Measurements from ENCODE around the gene CENPM. TPM values are rescaled to one million over a fixed set of nuclear protein-coding genes. Genes with fewer than 3 reads are reported as not detected.

Gene CENPM
- total RNA-seq, 4 donors from 2014 or later: 14.2 to 71.0 (median 17.8) TPM

DNA sequence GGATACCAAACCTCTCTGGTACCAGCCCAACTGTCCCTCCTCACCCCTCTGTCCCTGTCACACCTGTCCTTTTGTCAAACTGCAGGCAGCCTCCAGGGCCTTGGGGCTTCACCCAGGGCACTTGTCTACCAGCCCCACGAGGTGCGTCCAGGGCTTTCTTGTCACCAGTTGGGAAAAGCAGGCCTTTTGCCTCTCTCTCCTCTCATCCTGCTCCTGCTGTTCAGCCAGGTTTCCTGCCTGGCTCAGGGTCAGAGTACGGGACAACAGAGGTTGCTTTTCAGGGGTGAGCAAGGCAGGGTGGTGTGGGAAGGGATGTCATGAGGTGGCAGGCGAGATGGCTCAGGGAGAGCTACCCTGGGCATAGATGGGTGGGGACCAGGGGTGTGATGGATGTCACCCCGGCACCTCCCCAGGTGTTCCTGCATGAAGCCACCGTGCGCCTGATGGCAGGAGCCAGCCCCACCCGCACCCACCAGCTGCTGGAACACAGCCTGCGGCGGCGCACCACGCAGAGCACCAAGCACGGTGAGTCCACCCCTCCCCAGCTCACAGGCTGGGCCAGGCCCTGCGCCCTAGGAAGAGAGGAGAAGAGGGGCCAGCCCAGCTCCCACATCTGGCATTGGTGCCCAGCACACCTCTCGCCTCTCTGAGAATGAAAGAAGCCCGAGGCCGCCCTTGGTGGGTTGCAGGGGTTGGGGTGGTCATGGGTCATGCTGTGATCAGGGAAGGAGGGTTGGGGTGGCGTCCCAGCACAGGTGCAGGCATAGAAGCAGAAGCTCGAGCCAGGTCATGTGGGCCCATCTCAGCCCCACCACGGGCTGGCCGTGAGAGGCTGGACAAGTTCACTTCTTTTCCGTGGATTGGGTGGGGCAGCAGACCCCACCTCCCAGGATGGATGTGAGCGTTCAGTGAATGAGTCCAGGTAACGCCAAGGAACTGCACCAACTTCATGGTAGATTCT, 42.2 kb downstream of the CENPM start:
- DNase-seq: no peak
- H3K27me3 ChIP-seq: peaks cover 0 to 3% of the 10 kb centered on the region in 2 donors
- TF ChIP-seq POLR2A (IDR thresholded peaks at IDR 0.05): no peak
- TF ChIP-seq CTCF (IDR thresholded peaks at IDR 0.05): no peak
- H3K27ac ChIP-seq: no peak overlapping the region
- no peak overlapping the region for H3K4me3 ChIP-seq
- peaks cover 0 to 17% (median 6%) of the 10 kb centered on the region in 4 donors for H3K4me1 ChIP-seq
- no peaks in the 10 kb centered on the region for H3K9me3 ChIP-seq
- H3K36me3 ChIP-seq: peaks cover 0 to 74% (median 0%) of the 10 kb centered on the region in 3 donors

DNA sequence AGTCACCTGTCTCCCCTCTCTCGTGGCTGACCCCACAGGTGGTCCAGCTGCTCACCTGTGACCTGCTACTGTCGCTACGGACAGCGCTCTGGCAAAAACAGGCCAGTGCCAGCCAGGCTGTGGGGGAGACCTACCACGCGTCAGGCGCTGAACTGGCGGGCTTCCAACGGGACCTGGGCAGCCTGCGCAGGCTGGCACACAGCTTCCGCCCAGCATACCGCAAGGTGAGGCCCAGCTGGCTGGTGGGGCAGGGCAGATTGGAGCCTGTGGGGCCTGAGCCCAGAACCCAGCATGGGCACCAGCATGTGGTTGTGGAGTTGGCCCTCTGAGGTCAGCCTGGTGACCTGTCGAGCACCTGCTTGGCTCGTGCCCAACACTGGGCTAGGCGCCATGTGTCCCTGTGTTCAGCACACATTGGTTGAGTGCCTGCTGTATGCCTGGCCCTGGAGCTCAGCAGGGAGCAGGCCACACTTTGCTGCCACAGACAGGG, 44.0 kb downstream of the CENPM start:
- H3K4me3 ChIP-seq: no peak overlapping the region
- peaks cover 0 to 91% (median 0%) of the 10 kb centered on the region in 3 donors for H3K36me3 ChIP-seq
- H3K27me3 ChIP-seq: no peaks in the 10 kb centered on the region
- TF ChIP-seq CTCF (IDR thresholded peaks at IDR 0.05) (no peak), POLR2A (IDR thresholded peaks at IDR 0.05) (no peak)
- no peak overlapping the region for H3K27ac ChIP-seq
- no peak for DNase-seq
- H3K4me1 ChIP-seq: peaks cover 0 to under 1% (median 0%) of the 10 kb centered on the region in 4 donors
- no peaks in the 10 kb centered on the region for H3K9me3 ChIP-seq

DNA sequence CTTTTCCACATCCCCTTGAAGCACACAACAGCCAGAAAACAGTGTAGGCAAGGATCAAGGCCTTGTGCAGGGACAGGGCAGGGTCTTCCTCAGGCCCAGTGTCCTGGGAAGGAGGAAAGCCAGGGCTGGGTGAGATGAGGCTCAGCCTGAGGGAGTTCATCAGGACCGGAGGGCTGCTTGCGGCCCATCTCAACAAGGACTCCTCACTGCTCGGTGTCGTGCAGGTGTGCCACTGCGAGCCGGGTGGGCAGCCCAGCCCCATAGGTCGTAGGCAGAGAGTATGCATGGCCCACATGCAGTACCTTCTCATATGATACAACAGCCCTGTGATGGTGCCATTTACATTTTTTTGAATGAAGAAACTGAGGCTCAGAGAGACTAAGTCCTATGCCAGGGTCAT, 44.9 kb downstream of the CENPM start:
- H3K4me3 ChIP-seq: no peak overlapping the region

DNA sequence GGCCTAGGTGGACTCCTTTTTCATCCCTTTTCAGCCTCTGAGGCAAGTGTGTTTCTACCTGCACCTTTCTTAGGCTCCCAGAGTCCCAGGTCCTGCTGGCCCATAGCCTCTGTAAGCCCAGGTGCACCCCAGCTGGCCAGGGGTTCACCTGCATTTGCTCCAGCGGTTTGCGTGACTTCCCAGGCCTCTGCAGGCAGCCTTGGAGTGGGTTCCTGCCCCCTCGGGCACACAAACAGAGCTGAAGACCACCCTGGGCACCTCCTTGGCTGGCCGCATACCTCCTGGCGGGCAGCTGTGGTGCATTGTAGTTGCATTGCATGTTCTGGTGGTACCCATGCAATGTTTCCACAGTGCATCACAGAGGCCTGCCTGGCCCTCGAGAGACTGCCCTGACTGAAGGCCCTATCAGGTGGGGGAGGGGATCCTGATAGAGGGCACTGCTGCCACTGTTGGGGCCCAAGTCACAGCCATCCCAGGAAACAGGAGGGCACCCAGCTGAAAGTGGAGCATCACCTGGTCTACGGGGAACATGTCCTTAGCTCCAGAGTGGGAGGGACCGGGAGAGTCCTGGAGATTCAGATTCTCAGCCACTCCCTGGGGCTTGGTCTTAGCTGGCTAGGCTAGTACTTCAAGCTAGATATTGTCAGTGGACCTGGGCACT, 46.2 kb downstream of the CENPM start:
- H3K4me1 ChIP-seq: no peaks in the 10 kb centered on the region
- no peak overlapping the region for H3K4me3 ChIP-seq
- H3K27ac ChIP-seq: no peak overlapping the region
- TF ChIP-seq POLR2A (IDR thresholded peaks at IDR 0.05): no peak
- no peak for TF ChIP-seq CTCF (IDR thresholded peaks at IDR 0.05)
- H3K36me3 ChIP-seq: peaks cover 0 to 97% (median 0%) of the 10 kb centered on the region in 3 donors
- H3K27me3 ChIP-seq: no peaks in the 10 kb centered on the region
- no peak for DNase-seq
- H3K9me3 ChIP-seq: no peaks in the 10 kb centered on the region

More for the DNA sequence above, 44.9 kb downstream of the CENPM start:
- Histone ChIP-seq H3K9me3 (no peaks in the 10 kb centered on the region), H3K36me3 (peaks cover 0 to 93% (median 0%) of the 10 kb centered on the region in 3 donors), H3K27me3 (no peaks in the 10 kb centered on the region), H3K4me1 (no peaks in the 10 kb centered on the region), H3K27ac (no peak overlapping the region)
- no peak for DNase-seq
- no peak for TF ChIP-seq POLR2A (IDR thresholded peaks at IDR 0.05)
- TF ChIP-seq CTCF (IDR thresholded peaks at IDR 0.05): no peak

GRCh38 chr22:41899992-41900651, 46.8 kb downstream of the CENPM start:
- H3K9me3 ChIP-seq: no peaks in the 10 kb centered on the region
- H3K36me3 ChIP-seq: peaks cover 0 to 97% (median 0%) of the 10 kb centered on the region in 3 donors
- no peaks in the 10 kb centered on the region for H3K4me1 ChIP-seq
- TF ChIP-seq CTCF (IDR thresholded peaks at IDR 0.05): no peak
- no peak for TF ChIP-seq POLR2A (IDR thresholded peaks at IDR 0.05)
- DNase-seq: no peak
- no peak overlapping the region for H3K27ac ChIP-seq
- H3K27me3 ChIP-seq: no peaks in the 10 kb centered on the region
- no peak overlapping the region for H3K4me3 ChIP-seq
